DOHH2 (cell line): ENCODE data around the gene SLC7A9.
"Not testable (repeated sequence)": the region's sequence is repeated elsewhere in the genome, so short reads cannot be mapped to it uniquely, and the experiment has no call there.

ENCODE experiments used
- H3F3A ChIP-seq: fragments of 200-600 bp; sonication (generic), shearing (Covaris generic); 2 replicates; pipeline ENCODE4 v1.6.0; 2016; ENCODE audit warnings: antibody characterized with exemption, mild to moderate bottlenecking; ENCODE audit not compliant: control insufficient read depth, insufficient read depth
- H3K27ac ChIP-seq: fragments of 200-600 bp; sonication (generic); 2 replicates; pipeline ENCODE4 v1.5.1; 2014; ENCODE audit warnings: low read depth, mild to moderate bottlenecking, low read length, moderate library complexity
- H3K27me3 ChIP-seq: fragments of 200-600 bp; sonication (generic); 2 replicates; pipeline ENCODE4 v1.6.1; 2014; ENCODE audit warnings: mild to moderate bottlenecking, low read length, mixed read lengths; ENCODE audit not compliant: control insufficient read depth
- H3K36me3 ChIP-seq: fragments of 200-600 bp; sonication (generic); 2 replicates; pipeline ENCODE4 v1.6.1; 2014; ENCODE audit warnings: mild to moderate bottlenecking, low read length, moderate library complexity, mixed read lengths; ENCODE audit not compliant: control insufficient read depth
- H3K4me1 ChIP-seq: fragments of 200-600 bp; sonication (generic); 2 replicates; pipeline ENCODE4 v1.6.1; 2014; ENCODE audit warnings: mild to moderate bottlenecking, low read length, mixed read lengths; ENCODE audit not compliant: control insufficient read depth
- H3K4me2 ChIP-seq: fragments of 200-600 bp; sonication (generic); 2 replicates; pipeline ENCODE4 v1.6.0; 2014; ENCODE audit warnings: mild to moderate bottlenecking, low read length, moderate library complexity
- H3K4me3 ChIP-seq: fragments of 200-600 bp; sonication (generic); 2 replicates; pipeline ENCODE4 v1.5.1; 2014; ENCODE audit warnings: mild to moderate bottlenecking, low read length, mixed read lengths
- H3K79me2 ChIP-seq: fragments of 200-600 bp; sonication (generic); 2 replicates; pipeline ENCODE4 v1.6.1; 2014; ENCODE audit warnings: mild to moderate bottlenecking, low read length, mixed read lengths; ENCODE audit not compliant: control insufficient read depth
- H3K9me2 ChIP-seq: fragments of 200-600 bp; sonication (generic); replicated peaks from 2 replicates; pipeline ENCODE4 v1.6.1; 2014; ENCODE audit warnings: mild to moderate bottlenecking, low read length, mixed read lengths; ENCODE audit not compliant: control insufficient read depth
- H3K9me3 ChIP-seq: fragments of 200-600 bp; sonication (generic); 2 replicates; pipeline ENCODE4 v1.6.1; 2014; ENCODE audit warnings: antibody characterized with exemption, low read length, mixed read lengths; ENCODE audit not compliant: control insufficient read depth, insufficient read depth
- H4K20me1 ChIP-seq: fragments of 200-600 bp; sonication (generic); 2 replicates; pipeline ENCODE4 v1.6.0; 2014; ENCODE audit warnings: low read depth, mild to moderate bottlenecking, antibody characterized with exemption, low read length, moderate library complexity; ENCODE audit not compliant: control insufficient read depth, insufficient read depth
- CTCF ChIP-seq: fragments of 200-600 bp; sonication (generic); IDR thresholded peaks from one replicate; pipeline ENCODE4 v1.5.1; 2014; ENCODE audit warnings: antibody characterized with exemption, mild to moderate bottlenecking, low read depth, low read length; ENCODE audit not compliant: poor library complexity, severe bottlenecking
- EZH2phosphoT487 ChIP-seq: fragments of 200-600 bp; sonication (generic); IDR thresholded peaks from 2 replicates; pipeline ENCODE4 v1.6.1; 2017; ENCODE audit warnings: borderline replicate concordance, mild to moderate bottlenecking, antibody characterized with exemption, low read length, moderate library complexity, mixed read lengths

The SLC7A9 gene

GRCh38 chr19:32868206-32868950, 1.2 kb downstream of the SLC7A9 start:
- Histone ChIP-seq H3K27ac (no peak overlapping the region), H3K36me3 (no peaks in the 10 kb centered on the region), H3K79me2 (no peaks in the 10 kb centered on the region), H3F3A (no peaks in the 10 kb centered on the region), H4K20me1 (no peaks in the 10 kb centered on the region), H3K4me1 (no peaks in the 10 kb centered on the region), H3K9me2 (no peaks in the 10 kb centered on the region), H3K27me3 (no peaks in the 10 kb centered on the region), H3K4me2 (no peak overlapping the region), H3K9me3 (no peaks in the 10 kb centered on the region), H3K4me3 (no peak overlapping the region)
- TF ChIP-seq EZH2phosphoT487 (no peak), CTCF (no peak)

GRCh38 chr19:32867436-32867835, 2.1 kb downstream of the SLC7A9 start:
- not testable (repeated sequence) for H3K4me3 ChIP-seq, H3K36me3 ChIP-seq, H3F3A ChIP-seq, H3K27ac ChIP-seq, H3K4me1 ChIP-seq, H3K9me2 ChIP-seq, H4K20me1 ChIP-seq, H3K79me2 ChIP-seq, H3K27me3 ChIP-seq, H3K4me2 ChIP-seq, H3K9me3 ChIP-seq

GRCh38 chr19:32866564-32867265, 2.9 kb downstream of the SLC7A9 start:
- Histone ChIP-seq H3K27me3 (no peaks in the 10 kb centered on the region), H3K9me2 (no peaks in the 10 kb centered on the region), H3K27ac (no peak overlapping the region), H3K9me3 (no peaks in the 10 kb centered on the region), H3K79me2 (no peaks in the 10 kb centered on the region), H4K20me1 (no peaks in the 10 kb centered on the region), H3K4me3 (no peak overlapping the region), H3K4me1 (no peaks in the 10 kb centered on the region), H3F3A (no peaks in the 10 kb centered on the region), H3K4me2 (no peak overlapping the region), H3K36me3 (no peaks in the 10 kb centered on the region)
- no peak for TF ChIP-seq EZH2phosphoT487

GRCh38 chr19:32866061-32866460, 3.5 kb downstream of the SLC7A9 start:
- Histone ChIP-seq H3K27me3 (no peaks in the 10 kb centered on the region), H3K36me3 (no peaks in the 10 kb centered on the region), H3K9me3 (no peaks in the 10 kb centered on the region), H3K4me2 (no peak overlapping the region), H3K9me2 (no peaks in the 10 kb centered on the region), H4K20me1 (no peaks in the 10 kb centered on the region), H3K4me3 (no peak overlapping the region), H3F3A (no peaks in the 10 kb centered on the region), H3K4me1 (no peaks in the 10 kb centered on the region), H3K79me2 (no peaks in the 10 kb centered on the region), H3K27ac (no peak overlapping the region)
- TF ChIP-seq CTCF (no peak), EZH2phosphoT487 (no peak)
